ENCODE results near the gene FGF5.

Gene FGF5

GRCh38 chr4:80336582-80336981 lies 70.1 kb downstream of the FGF5 start:
- no peak for TF ChIP-seq CTCF (IDR thresholded peaks at IDR 0.05; ENCODE audit: extremely low read depth, missing control alignments)
- no peak for DNase-seq (ENCODE audit: low spot score)

DNA sequence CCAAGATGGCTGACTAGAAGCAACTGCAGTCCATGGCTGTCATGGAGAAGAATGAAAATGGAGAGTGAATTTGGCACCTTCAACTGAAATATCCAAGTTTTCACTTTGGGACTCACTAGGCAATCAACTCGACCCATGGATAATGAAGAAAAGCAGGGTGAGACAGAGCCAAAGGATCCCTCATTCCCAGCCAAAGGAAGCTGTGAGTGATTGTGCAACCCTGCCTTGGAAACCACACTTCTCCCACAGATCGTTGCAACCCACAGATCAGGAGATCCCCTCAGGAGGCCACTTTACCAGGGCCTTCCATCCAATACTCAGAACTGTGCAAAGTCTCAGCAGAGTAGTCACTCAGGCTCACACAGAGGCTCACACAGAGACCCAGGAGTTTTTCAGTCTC lies 73.6 kb downstream of the FGF5 start:
- no peak for DNase-seq (ENCODE audit: low spot score)
- no peak for TF ChIP-seq CTCF (IDR thresholded peaks at IDR 0.05; ENCODE audit: extremely low read depth, missing control alignments)

Measured in GM20000 (cell line).